HepG2 (cell line): Measurements from ENCODE around the gene ANAPC2. TPM values are rescaled to one million over a fixed set of nuclear protein-coding genes. Genes with fewer than 3 reads are reported as not detected.
A peak's percentile ranks its signal among the peaks of the same experiment; 100 is the strongest.

Experiments
- CSRNP2 ChIP-seq: sonication (generic); formaldehyde crosslinking; conservative IDR thresholded peaks from 2 replicates; pipeline ENCODE4 v1.8.0; 2022; ENCODE audit warnings: low read depth, missing genetic modification reagents
- DPF2 ChIP-seq: sonication (generic); formaldehyde crosslinking; IDR thresholded peaks from 2 replicates; pipeline ENCODE4 v1.4.0; 2020; ENCODE audit warnings: mild to moderate bottlenecking, low read depth, missing genetic modification reagents, borderline replicate concordance
- FLYWCH1 ChIP-seq: sonication (generic); formaldehyde crosslinking; IDR thresholded peaks from 2 replicates; pipeline ENCODE4 v1.8.1; 2023; ENCODE audit warnings: mild to moderate bottlenecking, missing genetic modification reagents
- NFIB ChIP-seq: sonication (generic); formaldehyde crosslinking; IDR thresholded peaks from 2 replicates; pipeline ENCODE4 v1.9.0; 2021; ENCODE audit warnings: missing genetic modification reagents, mild to moderate bottlenecking, borderline replicate concordance
- RBM39 ChIP-seq: fragments of 200-400 bp; formaldehyde crosslinking; IDR thresholded peaks from one replicate; pipeline ENCODE4 v1.6.1; 2018; ENCODE audit warnings: antibody characterized with exemption, mild to moderate bottlenecking, low read depth, low read length; ENCODE audit not compliant: poor library complexity, severe bottlenecking
- RXRB ChIP-seq: IDR thresholded peaks from 2 replicates; pipeline ENCODE4 v1.6.1; 2016; ENCODE audit warnings: borderline replicate concordance, missing genetic modification reagents, missing compliant biosample characterization
- SMAD3 ChIP-seq: sonication (generic); formaldehyde crosslinking; IDR thresholded peaks from 2 replicates; pipeline ENCODE4 v1.4.0; 2020; ENCODE audit warnings: missing genetic modification reagents
- TBX3 ChIP-seq: fragments of 450-650 bp; IDR thresholded peaks from 2 replicates; pipeline ENCODE4 v1.6.1; 2017; ENCODE audit warnings: antibody characterized with exemption, mild to moderate bottlenecking, inconsistent platforms, borderline replicate concordance
- ZBED4 ChIP-seq: sonication (generic); formaldehyde crosslinking; IDR thresholded peaks from 2 replicates; pipeline ENCODE4 v1.4.0; 2020; ENCODE audit warnings: missing genetic modification reagents, borderline replicate concordance
- ZBTB21 ChIP-seq: sonication (generic); formaldehyde crosslinking; IDR thresholded peaks from 2 replicates; pipeline ENCODE4 v1.4.0; 2020; ENCODE audit warnings: missing genetic modification reagents
- ZBTB3 ChIP-seq: sonication (generic); formaldehyde crosslinking; IDR thresholded peaks from 2 replicates; pipeline ENCODE4 v1.4.0; 2020; ENCODE audit warnings: low read depth, mild to moderate bottlenecking, moderate library complexity, missing genetic modification reagents, borderline replicate concordance
- ZNF3 ChIP-seq: IDR thresholded peaks from 2 replicates; pipeline ENCODE4 v1.7.0; 2017; ENCODE audit warnings: inconsistent platforms
- ZNF326 ChIP-seq: sonication (generic); formaldehyde crosslinking; IDR thresholded peaks from 2 replicates; pipeline ENCODE4 v1.4.0; 2020; ENCODE audit warnings: missing genetic modification reagents, borderline replicate concordance
- ZNF460 ChIP-seq: sonication (generic); formaldehyde crosslinking; IDR thresholded peaks from 2 replicates; pipeline ENCODE4 v1.5.1; 2020; ENCODE audit warnings: missing genetic modification reagents, mild to moderate bottlenecking, borderline replicate concordance
- ZNF674 ChIP-seq: sonication (generic); formaldehyde crosslinking; IDR thresholded peaks from 2 replicates; pipeline ENCODE4 v1.5.0; 2020; ENCODE audit warnings: low read depth, mild to moderate bottlenecking, missing genetic modification reagents
- ZNF782 ChIP-seq: sonication (generic); formaldehyde crosslinking; IDR thresholded peaks from 2 replicates; pipeline ENCODE4 v1.4.0; 2020; ENCODE audit warnings: missing genetic modification reagents, mild to moderate bottlenecking, borderline replicate concordance
- ZNF839 ChIP-seq: sonication (generic); formaldehyde crosslinking; IDR thresholded peaks from 2 replicates; pipeline ENCODE4 v1.4.0; 2020; ENCODE audit warnings: missing genetic modification reagents, mild to moderate bottlenecking, borderline replicate concordance
- ZSCAN9 ChIP-seq: IDR thresholded peaks from 2 replicates; pipeline ENCODE4 v1.6.1; 2016; ENCODE audit warnings: borderline replicate concordance
- polyA plus RNA-seq, 8 experiments: library from polyadenylated mRNA; depleted of rRNA in 3 of 8; stranded (reverse) in 7 of 8; unstranded in 1 of 8; fragments of >200 nt; fragmentation: Illumina TruSeq in 4 of 8; extraction: Trizol in 4 of 8; gene quantifications; 2 replicates each; pipeline versions ENCODE4 v1.2.1 to v1.2.3, GENCODE V29; 2011 to 2016; ENCODE audit warnings: low read depth in 4 of 8, missing spikeins in 1 of 8, mixed read lengths in 1 of 8; ENCODE audit not compliant: insufficient read depth in 1 of 8
- total RNA-seq, 5 experiments: library from RNA; depleted of rRNA; stranded (reverse); fragments of >200 nt; fragmentation: Illumina TruSeq; extraction: Trizol; gene quantifications; 2 replicates each; pipeline ENCODE4 v1.2.3, GENCODE V29; 2016; ENCODE audit warnings: low read depth in 1 of 5
- TF ChIP-seq, protein P1 (sequence below): sonication (generic); formaldehyde crosslinking; IDR thresholded peaks from 2 replicates; pipeline ENCODE4 v1.4.0; 2020; ENCODE audit warnings: missing genetic modification reagents
- TF ChIP-seq, protein P2 (sequence below): sonication (generic); formaldehyde crosslinking; IDR thresholded peaks from 2 replicates; pipeline ENCODE4 v1.5.0; 2020; ENCODE audit warnings: mild to moderate bottlenecking, missing genetic modification reagents

The ANAPC2 gene
- total and polyA plus RNA-seq, 2 of the 13 experiments (the other 11 are each of a cell fraction or from before 2014, with no cell fraction given), result 12.3 to 15.4 TPM

- TF ChIP-seq ZNF460 (CRISPR knock-in tag), result no peak
- no peak for TF ChIP-seq ZNF782 (CRISPR knock-in tag)
- TF ChIP-seq ZSCAN9, result no peak
- no peak for TF ChIP-seq RXRB (CRISPR knock-in tag)
- TF ChIP-seq RBM39, result no peak
- TF ChIP-seq CSRNP2 (CRISPR knock-in tag), result no peak
- TF ChIP-seq, protein P1, sequence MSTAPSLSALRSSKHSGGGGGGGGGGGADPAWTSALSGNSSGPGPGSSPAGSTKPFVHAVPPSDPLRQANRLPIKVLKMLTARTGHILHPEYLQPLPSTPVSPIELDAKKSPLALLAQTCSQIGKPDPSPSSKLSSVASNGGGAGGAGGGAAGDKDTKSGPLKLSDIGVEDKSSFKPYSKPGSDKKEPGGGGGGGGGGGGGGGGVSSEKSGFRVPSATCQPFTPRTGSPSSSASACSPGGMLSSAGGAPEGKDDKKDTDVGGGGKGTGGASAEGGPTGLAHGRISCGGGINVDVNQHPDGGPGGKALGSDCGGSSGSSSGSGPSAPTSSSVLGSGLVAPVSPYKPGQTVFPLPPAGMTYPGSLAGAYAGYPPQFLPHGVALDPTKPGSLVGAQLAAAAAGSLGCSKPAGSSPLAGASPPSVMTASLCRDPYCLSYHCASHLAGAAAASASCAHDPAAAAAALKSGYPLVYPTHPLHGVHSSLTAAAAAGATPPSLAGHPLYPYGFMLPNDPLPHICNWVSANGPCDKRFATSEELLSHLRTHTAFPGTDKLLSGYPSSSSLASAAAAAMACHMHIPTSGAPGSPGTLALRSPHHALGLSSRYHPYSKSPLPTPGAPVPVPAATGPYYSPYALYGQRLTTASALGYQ (CRISPR knock-in tag), result no peak
- TF ChIP-seq NFIB (CRISPR knock-in tag), result no peak
- TF ChIP-seq SMAD3 (CRISPR knock-in tag), result no peak
- TF ChIP-seq TBX3, result no peak
- no peak for TF ChIP-seq ZBTB3 (CRISPR knock-in tag)
- TF ChIP-seq FLYWCH1, result no peak
- TF ChIP-seq ZNF3 (CRISPR knock-in tag), result no peak
- 0 out of 2 replicates have a peak, but pooled peaks have one; percentile 29 for TF ChIP-seq ZNF839 (CRISPR knock-in tag)
- TF ChIP-seq, protein P2, sequence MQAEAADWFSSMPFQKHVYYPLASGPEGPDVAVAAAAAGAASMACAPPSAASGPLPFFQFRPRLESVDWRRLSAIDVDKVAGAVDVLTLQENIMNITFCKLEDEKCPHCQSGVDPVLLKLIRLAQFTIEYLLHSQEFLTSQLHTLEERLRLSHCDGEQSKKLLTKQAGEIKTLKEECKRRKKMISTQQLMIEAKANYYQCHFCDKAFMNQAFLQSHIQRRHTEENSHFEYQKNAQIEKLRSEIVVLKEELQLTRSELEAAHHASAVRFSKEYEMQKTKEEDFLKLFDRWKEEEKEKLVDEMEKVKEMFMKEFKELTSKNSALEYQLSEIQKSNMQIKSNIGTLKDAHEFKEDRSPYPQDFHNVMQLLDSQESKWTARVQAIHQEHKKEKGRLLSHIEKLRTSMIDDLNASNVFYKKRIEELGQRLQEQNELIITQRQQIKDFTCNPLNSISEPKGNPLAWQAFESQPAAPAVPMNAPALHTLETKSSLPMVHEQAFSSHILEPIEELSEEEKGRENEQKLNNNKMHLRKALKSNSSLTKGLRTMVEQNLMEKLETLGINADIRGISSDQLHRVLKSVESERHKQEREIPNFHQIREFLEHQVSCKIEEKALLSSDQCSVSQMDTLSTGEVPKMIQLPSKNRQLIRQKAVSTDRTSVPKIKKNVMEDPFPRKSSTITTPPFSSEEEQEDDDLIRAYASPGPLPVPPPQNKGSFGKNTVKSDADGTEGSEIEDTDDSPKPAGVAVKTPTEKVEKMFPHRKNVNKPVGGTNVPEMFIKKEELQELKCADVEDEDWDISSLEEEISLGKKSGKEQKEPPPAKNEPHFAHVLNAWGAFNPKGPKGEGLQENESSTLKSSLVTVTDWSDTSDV, result no peak
- no peak for TF ChIP-seq ZBED4 (CRISPR knock-in tag)
- TF ChIP-seq ZBTB21 (CRISPR knock-in tag), result no peak
- no peak for TF ChIP-seq ZNF326 (CRISPR knock-in tag)
- TF ChIP-seq DPF2 (CRISPR knock-in tag), result no peak
- no peak for TF ChIP-seq ZNF674 (CRISPR knock-in tag)
These were observed 42.5 kb upstream of the ANAPC2 start, which contains the start of gene SLC34A3 (continued) for GRCh38 chr9:137230705-137231371.
